Glomerular visceral epithelial cell (primary cell): ENCODE results near the gene ADAMTSL1.
"Not testable (repeated sequence)": the region's sequence is repeated elsewhere in the genome, so short reads cannot be mapped to it uniquely, and the experiment has no call there.

Experiments used
- DNase-seq: peaks from one replicate; pipeline ENCODE4 v3.0.0-alpha.2; 2016; ENCODE audit errors: extremely low spot score

ADAMTSL1 gene

DNA sequence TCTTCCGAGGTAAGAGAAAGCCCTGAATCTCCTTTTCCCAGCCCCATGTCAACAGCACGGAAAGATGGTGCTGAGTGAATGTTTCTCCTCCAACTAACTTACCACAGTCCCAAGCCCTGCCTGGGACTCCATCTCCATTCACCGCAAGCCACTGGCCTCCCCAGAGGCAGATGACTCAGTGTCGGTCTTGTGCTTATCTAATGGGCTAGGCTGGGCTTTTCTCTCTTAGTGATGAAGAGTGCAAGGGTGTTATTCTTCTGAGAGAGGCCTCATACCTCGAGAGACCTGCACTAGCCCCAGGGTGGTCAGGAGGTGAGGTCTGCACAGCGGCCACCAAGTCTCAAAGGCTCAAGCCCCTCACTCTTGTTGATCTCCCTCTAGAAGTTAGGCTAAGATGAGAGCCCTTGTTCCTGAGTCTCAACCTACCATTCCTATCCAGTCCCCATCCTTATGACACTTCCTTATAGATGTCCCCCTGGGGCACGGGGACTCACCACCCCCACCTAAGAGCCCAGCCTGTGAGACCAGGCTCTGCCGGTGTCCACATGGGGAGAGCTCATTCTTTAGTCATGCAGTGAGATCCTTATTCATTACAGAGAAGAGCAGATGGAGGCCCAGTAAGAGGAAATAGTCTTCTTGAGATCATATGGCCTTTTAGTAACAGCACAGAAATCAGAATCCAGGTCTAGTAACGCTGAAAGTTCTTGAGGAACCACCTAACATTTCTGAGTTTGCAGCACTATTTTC is 432.1 kb downstream of the ADAMTSL1 start:
- peak; percentile 88 for DNase-seq

- peak; percentile 89 for DNase-seq
Measured at GRCh38 chr9:18906656-18907395, 432.9 kb downstream of the ADAMTSL1 start.

- peak; percentile 14 for DNase-seq
Measured at GRCh38 chr9:18907927-18908625, 434.1 kb downstream of the ADAMTSL1 start.

- no peak for DNase-seq
Measured at GRCh38 chr9:18909140-18910018, 435.4 kb downstream of the ADAMTSL1 start.

DNA sequence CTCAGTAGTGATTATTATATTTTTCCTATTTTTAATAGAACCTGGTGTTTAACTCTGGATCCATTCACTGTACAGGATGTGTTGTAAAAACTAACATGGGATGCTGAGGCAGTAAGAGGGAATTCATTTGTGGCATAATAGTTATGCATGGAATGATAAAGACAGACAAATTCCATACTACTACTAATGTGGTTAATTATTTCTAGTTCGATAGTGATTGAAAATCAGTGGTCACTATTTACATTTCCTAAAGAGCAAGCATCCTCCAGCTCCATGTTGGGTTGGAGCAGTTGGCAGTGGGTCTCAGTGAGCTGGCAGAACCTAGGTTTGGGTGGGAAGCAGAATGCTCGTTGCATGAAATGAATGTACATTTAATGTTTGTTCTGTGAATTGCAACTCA is 436.5 kb downstream of the ADAMTSL1 start:
- DNase-seq = peak; percentile 40

- DNase-seq = peak; percentile 41
Measured at GRCh38 chr9:18910916-18911315, 437.0 kb downstream of the ADAMTSL1 start.

- no peak for DNase-seq
Measured at GRCh38 chr9:18911714-18912342, 437.9 kb downstream of the ADAMTSL1 start.

DNA sequence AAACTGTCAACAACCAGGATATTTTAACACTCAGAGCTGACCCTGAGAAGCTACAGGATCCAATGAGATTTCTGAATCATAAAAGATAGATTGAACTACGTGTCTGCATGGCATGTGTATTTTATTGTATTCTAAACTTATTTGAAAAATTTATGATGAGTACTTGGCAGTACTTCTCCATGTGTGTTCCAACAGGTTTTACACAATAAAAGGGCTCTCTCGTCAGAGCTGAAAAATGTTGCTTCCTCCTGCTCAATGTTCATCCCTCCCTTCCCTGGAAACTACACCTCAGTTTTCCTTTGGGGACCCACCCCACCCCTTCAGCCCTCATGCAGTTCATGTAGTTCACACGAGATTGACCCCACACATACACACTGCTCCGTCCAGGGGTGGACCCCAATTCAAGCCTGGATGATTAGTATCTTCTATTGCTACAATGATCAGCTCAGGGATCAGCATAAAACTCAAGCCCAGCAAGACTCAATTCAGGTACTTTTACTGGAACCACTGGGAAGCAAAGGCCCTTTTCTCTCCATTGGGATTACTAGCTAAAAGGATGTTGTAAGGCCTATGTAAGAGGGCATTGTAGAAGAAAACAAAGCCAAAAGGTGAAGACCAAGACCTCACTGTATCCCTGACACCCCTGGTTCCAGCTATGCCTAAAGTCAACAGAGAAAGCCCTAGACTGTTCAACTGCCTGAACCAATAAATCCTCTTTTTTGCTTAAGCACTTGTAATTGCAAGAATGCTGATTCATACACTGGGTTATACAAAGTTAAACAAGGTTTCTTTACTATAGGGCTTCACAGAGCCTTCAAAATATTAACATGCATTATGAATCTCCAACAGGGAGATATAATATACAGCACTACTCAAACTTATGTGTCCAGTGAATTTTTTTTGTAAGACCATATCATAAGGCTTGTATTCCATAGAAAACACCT is 446.5 kb downstream of the ADAMTSL1 start:
- DNase-seq = no peak

GRCh38 chr9:18921366-18922075 is 447.6 kb downstream of the ADAMTSL1 start:
- no peak for DNase-seq

- no peak for DNase-seq
Measured at GRCh38 chr9:18922161-18922885, 448.4 kb downstream of the ADAMTSL1 start.

DNA sequence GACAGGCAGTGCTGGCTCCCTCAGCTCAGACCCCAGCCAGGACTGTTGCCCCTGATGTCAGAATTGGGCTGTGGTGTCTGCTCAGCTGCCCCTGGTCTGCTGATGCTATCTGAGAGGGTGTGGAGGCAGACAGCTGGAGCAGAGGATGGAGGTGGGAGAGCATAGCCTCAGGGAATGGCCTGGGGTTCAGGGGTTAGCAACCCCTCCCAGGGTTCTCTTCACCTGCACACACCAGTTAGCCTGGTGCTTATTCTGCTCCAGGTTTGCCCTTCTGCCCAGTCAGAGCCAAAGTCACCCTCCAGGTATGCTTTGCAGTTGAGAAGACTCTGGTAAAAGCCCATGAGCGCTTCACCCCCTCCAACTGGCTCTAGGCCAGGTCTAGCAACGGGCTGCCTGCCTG is 449.2 kb downstream of the ADAMTSL1 start:
- no peak for DNase-seq

GRCh38 chr9:18923671-18924430 is 449.9 kb downstream of the ADAMTSL1 start:
- no peak for DNase-seq

DNA sequence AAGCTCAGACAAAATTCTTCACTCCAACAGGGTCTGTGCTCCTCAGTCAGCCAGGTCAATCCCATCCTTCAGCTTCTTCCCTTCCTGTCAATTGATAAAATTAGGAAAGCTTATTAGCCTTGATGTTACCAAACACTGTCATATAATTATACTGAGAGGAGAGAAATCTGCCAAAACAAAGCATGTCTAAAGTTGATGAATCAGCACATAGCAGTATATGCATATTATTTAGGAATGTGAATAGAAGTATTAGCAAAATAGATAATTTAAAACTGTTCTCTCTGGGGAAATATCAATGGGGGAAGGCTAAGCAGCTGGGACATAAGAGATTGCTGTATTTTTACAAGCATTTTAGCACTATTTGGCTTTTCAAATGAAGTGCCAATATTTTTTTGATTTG is 451.9 kb downstream of the ADAMTSL1 start:
- no peak for DNase-seq

DNA sequence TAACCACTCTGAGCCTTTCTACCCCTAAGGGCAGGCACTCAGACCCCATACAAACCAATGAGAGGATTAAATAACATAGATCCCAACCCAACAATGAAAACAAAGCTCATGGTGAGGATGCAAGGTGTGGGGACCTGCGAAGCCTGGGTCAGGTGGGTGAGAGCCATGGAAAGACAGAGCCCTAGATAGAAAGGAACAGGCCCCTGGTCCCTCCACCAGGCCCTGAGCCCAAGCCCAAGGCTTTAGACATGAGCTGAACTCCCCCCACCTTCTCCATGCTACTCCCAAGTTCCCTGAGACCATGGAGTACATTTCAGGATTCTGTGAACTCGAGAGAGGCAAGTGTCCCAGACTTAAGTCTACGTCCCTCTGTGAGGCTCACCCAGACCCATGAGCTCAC is 452.6 kb downstream of the ADAMTSL1 start:
- no peak for DNase-seq

- no peak for DNase-seq
Measured at GRCh38 chr9:18928711-18929110, 454.8 kb downstream of the ADAMTSL1 start.

DNA sequence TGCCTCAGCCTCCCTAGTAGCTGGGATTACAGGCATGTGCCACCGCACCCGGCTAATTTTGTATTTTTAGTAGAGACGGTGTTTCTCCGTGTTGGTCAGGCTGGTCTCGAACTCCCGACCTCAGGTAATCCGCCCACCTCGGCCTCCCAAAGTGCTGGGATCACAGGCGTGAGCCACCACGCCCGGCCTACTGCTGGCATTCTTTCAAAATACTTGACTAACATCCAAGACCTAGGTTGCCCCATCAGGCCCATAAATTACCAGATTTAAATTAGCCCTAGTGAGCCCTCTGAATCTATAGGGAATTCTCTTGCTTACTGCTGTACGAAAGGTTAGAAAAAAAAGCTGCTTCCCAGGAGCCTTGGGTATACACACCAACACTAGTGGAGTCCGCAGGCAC is 456.7 kb downstream of the ADAMTSL1 start:
- not testable (repeated sequence) for DNase-seq

DNA sequence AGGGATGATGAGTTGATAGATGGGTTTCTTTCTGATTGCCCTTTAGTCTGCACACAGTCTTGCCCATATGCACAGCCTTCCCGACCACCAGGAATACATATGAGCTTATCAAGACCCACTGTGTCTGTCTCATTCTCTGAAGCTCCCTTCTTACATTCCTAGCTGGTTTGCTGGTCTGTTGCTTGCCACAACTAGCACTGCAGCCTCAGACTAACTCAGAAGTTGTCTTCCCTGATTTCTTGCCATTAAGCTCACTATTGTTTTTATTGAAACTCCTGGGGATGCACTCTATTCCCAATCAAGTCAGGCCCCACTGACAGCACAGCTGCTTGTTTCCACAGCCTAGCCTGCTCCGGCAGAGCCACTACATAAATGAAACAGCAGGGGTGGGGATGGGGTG is 461.6 kb downstream of the ADAMTSL1 start:
- no peak for DNase-seq
